GM18867 (cell line): ENCODE results near the gene TMED4.

Experiments
- ATAC-seq: cut with Tn5 transposase; IDR thresholded peaks from one replicate; pipeline ENCODE4 v1.9.1; 2021; ENCODE audit warnings: mild to moderate bottlenecking, moderate library complexity; ENCODE audit not compliant: unreplicated experiment

TMED4 gene

GRCh38 chr7:44581879-44582603 is at the start of gene TMED4:
Gene TMED4, minus strand, starts transcription at chr7:44582231. Its CDS starts 25 bp downstream, at chr7:44582206.
- peak; percentile 86 for ATAC-seq

GRCh38 chr7:44631458-44632115 is 49.6 kb upstream of the TMED4 start:
- no peak for ATAC-seq

GRCh38 chr7:44630792-44631457 is 48.9 kb upstream of the TMED4 start:
- ATAC-seq: no peak

DNA sequence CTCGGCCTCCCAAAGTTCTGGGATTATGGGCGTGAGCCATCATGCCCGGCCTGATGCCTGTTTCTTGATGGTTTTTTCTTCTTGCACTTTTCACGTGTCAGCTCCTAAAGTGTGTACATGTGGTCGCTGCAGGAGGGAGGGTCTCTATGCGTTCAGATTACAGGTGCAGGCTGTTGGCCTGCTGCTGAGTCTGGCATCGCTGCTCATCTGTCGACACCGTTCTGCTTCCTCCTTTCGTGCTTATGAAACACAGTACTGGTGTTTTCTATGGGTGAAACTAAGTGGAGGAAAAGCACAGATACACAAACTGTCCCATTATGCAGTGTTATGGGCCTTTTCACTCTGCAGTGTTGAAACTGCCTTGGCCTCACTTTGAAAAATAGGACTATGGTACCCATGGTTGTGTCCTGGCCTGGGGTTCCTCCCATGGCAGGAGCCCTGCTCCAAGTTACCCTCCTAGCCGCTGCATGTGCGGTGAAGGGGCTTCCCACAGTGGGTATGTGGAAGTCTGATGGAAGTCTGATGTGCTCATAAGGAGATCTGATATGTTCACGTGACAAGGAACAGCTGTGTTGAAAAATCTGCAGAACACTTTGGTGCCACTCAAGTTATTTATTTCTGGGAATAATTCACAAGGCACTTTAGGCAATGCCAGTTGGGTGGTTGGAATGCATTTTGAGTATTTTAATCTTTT is 47.9 kb upstream of the TMED4 start:
- peak; percentile 57 for ATAC-seq

DNA sequence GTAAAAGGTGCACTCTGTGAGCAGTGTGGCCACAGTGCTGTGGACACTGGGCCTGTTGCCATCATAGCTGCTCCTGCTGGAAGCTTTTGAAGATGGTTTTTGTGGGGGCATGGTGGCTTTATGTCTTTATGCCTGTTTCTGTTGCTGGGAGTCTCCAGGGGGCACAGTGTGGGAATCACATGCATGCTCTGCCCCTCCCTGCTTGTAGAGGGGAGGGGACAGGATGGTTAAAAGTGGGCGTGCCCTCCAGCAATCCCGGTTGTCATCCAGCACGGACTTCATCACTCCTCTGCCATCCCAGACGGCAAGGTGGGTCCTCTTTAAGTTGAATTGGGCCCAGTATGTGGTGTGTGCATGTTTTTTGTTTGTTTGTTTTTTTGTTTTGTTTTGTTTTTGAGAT is 44.6 kb upstream of the TMED4 start:
- ATAC-seq: no peak

DNA sequence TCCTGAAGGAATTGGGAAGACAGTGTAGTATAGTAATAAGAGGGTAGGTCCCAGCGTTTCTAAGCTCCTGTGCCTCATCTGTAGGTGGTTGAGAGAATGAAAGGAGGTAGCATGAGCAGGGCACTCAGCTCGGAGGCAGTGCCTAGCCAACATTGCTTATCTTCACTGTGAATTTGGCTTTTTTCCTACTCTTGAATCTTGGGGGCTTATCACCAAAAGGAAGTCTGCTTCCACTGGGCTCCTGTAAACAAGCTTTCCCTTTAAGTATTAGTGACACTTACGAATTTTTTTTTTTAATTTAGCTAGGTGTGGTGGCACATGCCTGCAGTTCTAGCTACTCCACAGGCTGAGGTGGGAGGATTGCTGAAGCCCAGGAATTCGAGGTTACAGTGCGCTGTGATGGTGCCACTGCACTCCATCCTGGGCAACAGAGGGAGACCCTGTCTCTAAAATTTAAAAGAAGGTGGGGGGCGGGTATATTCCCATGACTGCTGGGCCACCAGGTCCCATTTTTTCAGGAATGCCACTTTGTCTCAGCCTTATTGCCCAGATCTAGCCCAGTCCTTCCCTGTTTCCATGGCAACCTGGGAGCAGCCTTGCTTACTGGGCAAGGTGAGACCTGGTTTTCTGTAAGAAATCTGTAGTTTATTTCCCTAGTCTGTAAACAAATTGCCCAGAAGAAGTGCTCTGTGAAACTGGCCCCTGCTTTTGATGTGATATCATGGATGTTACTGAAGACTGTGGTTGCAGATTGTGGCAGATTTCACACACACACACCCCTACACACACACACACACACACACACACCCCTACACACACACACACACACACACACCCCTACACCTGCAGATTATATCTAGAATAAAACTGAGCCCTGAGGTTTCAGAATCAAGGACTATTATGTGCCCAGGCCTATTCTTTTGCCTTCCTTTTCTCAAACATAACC is 43.8 kb upstream of the TMED4 start:
- no peak for ATAC-seq

- no peak for ATAC-seq
These were observed 42.3 kb upstream of the TMED4 start for GRCh38 chr7:44624318-44624717.

DNA sequence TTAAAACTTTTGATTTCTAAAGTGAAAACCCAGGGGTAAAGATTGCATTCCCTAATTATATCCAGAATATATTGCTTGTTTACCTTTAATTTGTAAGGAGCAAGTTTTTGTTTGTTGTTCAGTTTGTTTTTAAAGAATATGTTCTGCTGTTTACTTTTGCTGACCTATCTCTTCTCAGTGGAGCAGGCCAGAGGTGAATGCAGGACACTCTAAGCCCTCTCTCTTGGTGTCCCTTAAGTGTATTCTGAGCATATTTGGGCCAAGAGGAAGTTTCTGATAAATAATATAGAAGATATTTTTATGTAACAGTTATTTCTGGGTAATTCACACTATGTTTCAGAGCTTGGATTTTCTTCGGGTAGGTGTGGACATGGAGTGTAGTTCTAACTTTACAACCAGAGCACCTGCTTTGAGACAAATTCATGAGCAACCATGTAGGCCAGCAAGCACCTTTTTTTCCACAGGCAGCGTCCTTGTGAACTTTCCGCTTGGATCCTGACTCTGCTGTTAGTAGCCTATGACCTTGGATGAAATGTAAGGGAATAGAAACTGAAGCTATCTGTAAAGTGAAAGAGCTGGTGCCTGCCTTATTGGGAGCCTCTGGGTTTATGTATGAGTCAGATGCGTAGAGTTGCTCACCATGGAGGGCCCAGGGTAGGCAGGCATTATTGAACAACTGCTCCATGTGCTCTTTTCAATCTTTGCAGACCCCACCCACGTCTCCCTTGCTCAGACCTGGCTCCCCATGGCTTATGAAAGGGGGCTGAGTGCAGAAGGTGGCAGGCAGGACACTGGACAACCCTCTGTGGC is 40.5 kb upstream of the TMED4 start:
- peak; percentile 63 for ATAC-seq

DNA sequence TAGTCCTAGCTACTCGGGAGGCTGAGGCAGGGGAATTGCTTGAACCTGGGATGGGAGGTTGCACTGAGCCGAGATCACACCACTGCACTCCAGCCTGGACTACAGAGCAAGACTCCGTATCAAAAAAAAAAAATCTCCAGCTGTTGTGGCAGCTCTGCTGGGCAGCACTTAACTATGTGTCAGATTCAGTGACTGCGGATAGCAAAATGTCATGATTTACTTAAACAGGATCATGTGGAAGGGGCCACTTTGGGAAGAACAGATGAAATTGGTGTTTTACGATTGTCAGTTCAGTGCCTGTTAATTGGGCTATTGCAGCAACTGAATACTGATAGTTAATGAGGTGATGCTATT is 39.7 kb upstream of the TMED4 start:
- ATAC-seq: no peak

DNA sequence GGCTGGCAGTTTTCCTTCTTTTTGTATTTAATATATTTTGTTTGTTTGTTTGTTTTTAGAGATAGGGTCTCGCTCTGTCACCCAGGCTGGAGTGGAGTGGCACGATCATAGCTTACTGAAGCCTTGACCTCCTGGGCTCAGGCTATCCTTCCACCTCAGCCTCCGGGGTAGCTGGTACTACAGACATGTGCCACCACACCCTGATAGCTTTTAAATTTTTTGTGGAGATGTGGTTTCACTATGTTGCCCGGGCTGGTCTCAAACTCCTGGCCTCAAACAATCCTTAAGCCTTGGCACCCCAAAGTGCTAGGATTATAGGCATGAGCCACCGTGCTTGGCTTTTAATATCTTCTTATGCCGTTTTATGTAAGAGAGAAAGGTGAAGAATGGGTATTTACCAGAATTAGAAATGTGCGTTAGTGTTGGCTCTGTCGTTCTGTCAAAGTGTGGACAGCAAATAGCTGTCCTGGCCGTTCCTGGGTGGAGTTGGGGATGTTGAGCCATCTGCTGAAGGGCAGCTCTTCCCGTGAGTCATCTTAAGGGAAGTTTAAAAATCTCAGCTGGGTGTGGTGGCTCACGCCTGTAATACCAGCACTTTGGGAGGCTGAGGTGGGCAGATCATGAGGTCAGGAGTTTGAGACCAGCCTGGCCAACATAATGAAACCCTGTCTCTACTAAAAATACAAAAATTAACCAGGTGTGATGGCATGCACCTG is 39.2 kb upstream of the TMED4 start:
- no peak for ATAC-seq

- ATAC-seq: no peak
These were observed 36.7 kb upstream of the TMED4 start for GRCh38 chr7:44618753-44619152.

- no peak for ATAC-seq
These were observed 36.0 kb upstream of the TMED4 start for GRCh38 chr7:44618045-44618444.

- no peak for ATAC-seq
These were observed 35.3 kb upstream of the TMED4 start for GRCh38 chr7:44617225-44617890.

DNA sequence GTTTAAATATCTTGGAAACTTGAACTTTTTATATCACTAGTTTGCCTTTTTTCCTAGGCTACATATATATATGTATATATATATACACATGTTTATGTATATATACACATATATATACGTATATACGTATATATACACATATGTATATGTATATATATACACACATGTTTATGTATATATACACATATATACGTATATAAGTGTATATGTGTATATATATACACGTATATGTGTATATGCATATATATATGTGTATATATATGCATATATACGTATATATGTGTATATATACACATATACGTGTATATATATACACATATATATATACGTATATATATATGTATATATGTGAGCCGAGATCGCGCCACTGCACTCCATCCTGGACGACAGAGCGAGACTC is 34.5 kb upstream of the TMED4 start:
- ATAC-seq: no peak

DNA sequence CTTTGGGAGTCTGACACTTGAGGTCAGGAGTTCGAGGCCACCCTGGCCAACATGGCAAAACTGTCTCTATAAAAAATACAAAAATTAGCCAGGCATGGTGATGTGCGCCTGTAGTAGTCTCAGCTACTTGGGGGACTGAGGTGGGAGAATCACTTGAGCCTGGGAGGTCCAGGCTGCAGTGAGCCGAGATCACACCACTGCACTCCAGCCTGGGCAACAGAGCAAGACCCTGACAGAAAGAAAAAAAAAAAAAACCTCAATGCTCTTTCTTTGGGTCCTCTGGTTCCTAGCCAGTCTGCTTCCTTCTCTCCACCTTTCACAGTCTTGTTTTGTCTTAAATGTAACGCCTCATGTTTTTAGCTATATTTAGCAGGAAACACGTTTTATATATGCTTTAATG is 33.8 kb upstream of the TMED4 start:
- no peak for ATAC-seq

DNA sequence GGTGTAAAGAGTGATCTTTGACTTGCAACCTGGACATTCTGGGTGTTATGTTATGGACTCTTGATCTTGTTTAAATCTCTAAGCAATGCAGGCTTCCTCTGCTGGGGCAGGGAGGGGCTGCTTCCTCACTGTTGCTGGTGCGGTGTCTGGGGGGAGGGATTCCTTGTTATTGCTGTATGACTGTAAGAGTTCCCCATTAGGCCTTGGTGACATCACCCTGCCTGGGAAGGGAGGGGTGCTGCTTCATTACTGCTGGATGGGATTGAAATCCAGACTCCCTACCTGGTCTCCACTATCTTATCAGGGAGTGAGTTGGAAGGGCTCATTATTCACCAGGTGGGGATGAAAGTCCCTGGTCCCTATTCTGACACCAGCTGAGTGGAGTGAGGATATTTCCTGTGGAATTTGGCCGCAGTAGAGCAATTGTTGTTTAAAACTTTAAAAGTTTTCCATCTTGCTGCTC is 33.1 kb upstream of the TMED4 start:
- ATAC-seq: no peak

DNA sequence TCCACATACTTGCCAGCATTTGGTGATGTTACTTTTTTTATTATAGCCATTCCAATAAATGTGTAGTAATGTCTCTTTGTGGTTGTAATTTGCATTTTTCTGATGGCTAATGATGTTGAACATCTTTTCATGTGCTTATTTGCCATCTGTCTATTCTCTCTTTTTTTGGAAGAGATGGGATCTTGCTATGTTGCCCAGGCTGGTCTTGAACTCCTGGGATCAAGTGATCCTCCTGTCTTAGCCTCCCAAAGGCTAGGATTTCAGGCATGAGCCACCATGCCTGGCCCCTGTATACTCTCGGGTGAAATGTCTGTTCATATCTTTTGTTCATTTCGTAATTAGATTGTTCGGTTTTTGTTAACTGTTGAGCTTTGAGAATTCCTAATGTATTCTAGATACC is 27.8 kb upstream of the TMED4 start:
- no peak for ATAC-seq

GRCh38 chr7:44608916-44609648 is 27.1 kb upstream of the TMED4 start:
- ATAC-seq: no peak
